Retinal pigment epithelial cell (primary cell): ENCODE data around the gene MAMDC2.

Source experiments
- DNase-seq: peaks from one replicate; pipeline ENCODE4 v3.0.0-alpha.2; 2010; ENCODE audit warnings: low read depth
- H3K4me3 ChIP-seq: 2 replicates; pipeline ENCODE4 v1.5.1; 2011; ENCODE audit warnings: mild to moderate bottlenecking, low read length, control low read depth, moderate library complexity
- TF ChIP-seq, protein P1 (sequence below): conservative IDR thresholded peaks from 2 replicates; pipeline ENCODE4 v1.5.1; 2011; ENCODE audit warnings: low read depth, low read length, control low read depth, inconsistent platforms

Gene MAMDC2

DNA sequence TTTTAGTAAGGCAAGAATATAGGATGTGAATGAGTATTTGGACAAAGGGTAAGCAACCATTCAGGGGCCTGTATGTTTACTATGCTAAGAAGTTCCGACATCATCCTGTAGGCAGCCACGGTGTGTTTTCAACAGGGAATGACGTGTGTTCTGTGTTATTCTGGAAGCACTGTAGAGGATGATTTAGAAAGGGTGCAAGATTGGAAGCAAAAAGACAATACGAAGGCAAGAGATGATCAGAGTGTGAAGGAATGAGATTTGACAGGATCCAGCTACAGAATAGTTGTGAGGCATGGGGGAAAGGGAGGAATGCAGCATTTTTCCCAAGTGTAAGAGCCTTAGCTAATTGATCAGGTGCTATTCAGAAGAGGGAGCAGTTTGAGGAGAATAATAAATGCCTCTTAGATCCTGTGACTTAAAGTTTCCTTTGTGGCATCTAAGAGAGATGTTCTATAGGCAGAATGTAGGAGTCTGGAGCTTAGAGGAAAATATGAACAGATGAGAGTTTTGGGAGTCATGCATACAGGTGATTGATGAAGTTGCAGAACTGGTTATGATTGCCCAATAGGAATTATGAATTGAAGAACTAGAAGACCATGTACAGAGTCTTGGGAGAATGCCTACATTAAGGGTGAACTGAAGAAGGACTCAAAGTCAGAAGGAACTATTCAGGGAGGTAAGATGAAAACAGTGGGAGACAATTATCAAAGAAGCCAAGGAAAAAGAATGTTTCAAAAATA is 217.7 kb downstream of the MAMDC2 start:
- TF ChIP-seq, protein P1, sequence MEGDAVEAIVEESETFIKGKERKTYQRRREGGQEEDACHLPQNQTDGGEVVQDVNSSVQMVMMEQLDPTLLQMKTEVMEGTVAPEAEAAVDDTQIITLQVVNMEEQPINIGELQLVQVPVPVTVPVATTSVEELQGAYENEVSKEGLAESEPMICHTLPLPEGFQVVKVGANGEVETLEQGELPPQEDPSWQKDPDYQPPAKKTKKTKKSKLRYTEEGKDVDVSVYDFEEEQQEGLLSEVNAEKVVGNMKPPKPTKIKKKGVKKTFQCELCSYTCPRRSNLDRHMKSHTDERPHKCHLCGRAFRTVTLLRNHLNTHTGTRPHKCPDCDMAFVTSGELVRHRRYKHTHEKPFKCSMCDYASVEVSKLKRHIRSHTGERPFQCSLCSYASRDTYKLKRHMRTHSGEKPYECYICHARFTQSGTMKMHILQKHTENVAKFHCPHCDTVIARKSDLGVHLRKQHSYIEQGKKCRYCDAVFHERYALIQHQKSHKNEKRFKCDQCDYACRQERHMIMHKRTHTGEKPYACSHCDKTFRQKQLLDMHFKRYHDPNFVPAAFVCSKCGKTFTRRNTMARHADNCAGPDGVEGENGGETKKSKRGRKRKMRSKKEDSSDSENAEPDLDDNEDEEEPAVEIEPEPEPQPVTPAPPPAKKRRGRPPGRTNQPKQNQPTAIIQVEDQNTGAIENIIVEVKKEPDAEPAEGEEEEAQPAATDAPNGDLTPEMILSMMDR: no peak
- peak overlapping the region; percentile 91 for H3K4me3 ChIP-seq
- DNase-seq: no peak

DNA sequence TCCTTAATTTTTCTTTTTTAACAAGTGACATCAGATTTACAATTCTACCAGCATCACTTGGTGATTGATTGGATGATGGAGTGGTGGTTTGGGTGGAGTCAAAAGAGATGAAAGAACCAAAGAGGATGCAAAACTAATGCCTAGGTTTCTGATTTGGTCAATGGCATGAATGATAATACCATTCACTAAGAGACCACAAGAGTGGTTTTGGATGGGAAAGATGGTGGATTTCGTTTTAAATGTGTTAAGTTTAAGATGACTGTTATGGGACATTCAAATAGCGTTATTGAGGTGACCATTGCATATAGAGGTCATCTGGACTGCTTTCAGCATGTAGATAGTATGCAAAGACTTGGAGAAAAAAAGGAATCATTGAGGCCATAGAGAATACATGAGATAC is 218.7 kb downstream of the MAMDC2 start:
- TF ChIP-seq, protein P1: no peak
- DNase-seq: no peak
- no peak overlapping the region for H3K4me3 ChIP-seq

DNA sequence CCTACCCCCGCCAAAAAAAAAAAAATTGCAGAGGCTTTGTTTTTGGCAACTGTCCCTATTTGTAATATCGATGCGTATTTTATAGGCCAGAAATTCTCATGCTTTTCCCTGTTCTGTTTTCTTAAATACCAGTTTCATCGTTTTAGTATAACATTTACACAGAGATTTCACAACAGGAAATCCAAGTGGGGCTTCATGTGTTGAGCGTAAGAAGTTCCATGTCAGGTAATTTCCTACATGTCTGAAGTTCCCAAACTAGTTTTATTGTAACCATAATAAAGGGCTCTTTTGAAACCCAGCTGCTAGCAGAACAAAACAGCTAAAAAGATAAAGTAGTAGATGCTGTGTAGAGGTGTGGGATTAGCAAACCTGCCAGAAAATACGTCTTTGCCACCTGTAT is 219.3 kb downstream of the MAMDC2 start:
- TF ChIP-seq, protein P1: no peak
- no peak overlapping the region for H3K4me3 ChIP-seq
- no peak for DNase-seq

DNA sequence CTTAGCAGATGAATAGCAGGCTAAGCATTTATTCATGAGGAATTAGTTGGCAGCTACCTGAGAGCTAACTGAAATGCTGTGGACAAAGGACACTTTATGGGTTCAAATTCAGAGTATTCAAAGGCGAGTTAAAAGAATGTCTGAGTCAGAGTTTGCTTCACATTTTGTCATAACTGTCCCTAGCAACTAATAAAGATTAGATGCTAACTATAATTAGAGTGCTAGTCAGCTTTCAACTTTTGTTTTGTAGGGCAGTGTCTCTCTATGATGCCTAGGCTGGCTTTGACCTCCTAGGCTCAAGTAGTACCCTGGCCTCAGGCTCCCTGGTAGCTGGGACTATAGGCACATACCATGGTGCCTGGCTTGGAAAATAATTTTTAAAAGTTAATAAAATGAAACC is 219.8 kb downstream of the MAMDC2 start:
- TF ChIP-seq, protein P1: no peak
- no peak for DNase-seq

More for the DNA sequence above, 219.8 kb downstream of the MAMDC2 start:
- H3K4me3 ChIP-seq: no peak overlapping the region
